ENCODE results near the gene POP4. TPM values are rescaled to one million over a fixed set of nuclear protein-coding genes. Genes with fewer than 3 reads are reported as not detected.

POP4 gene
- total and polyA plus RNA-seq, 2 of the 8 experiments (the other 6 are each of a cell fraction or from before 2014, with no cell fraction given) = 29.1 to 41.5 TPM

DNA sequence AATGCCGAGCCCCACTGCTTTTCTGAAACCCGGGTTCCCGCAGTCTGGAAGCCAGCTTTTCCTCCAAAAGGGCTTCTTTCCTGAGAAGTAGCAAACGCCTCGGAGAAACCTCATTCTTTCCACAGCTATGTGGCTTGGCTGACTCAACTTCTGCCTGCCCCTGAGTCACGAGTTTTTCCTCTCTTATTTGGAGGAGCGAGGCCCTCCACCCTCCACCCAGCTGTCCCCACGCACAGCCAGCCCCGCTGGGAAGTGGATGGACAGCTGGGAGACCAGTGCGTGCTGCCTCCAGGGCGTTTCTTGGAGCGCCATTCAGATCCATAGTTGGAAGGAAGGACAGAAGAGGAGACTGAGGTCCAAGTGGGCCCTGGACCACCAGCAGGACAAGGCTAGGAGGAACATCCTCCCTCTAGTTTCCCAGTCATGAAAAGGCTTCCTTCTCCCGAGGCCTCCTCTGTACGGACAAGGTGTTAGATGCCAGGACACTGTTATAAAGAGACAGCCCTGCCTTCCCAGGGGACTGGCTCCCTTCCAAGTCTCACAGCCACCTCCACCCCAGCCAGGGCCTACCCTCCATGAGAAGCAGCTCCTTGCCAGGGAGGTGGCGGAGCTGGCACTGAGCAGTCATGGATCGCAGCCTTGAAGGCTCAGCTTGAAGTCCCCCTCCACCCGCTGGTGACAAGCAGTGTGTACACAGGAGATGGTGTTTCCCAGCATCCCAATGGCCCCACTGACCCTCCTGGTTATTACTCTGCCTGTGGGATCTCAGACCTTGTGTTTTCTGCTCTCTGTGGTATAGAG, 56.7 kb downstream of the POP4 start:
- ChIA-PET POLR2A (ENCODE audit: partially characterized antibody) (no interaction called here), CTCF (ENCODE audit: partially characterized antibody) (interaction anchor here (0.9 to 4.0 kb wide), 5 partner anchors 9 to 52 kb away, joined by 3 to 20 read pairs (median 6); no protein-coding TSS in a partner anchor)
- Histone ChIP-seq H3K4me2 (ENCODE audit: insufficient read depth in 1 of 2, low read depth in 2 of 2, low read length in 2 of 2) (no peak overlapping the region), H2BK120ac (replicated peaks; ENCODE audit: low read depth, low read length) (no peak overlapping the region), H3K18ac (ENCODE audit: extremely low read depth, low read length) (no peak overlapping the region), H2BK12ac (ENCODE audit: low read depth, low read length) (peak overlapping the region; percentile 19; the same call in 1 of the 2 replicates), H2AK5ac (ENCODE audit: low read depth, low read length) (0 out of 2 replicates have a peak overlapping the region, but pooled peaks have one; percentile 53), H3K36me3 (ENCODE audit: control insufficient read depth in 2 of 4, insufficient read depth in 4 of 4, low read length in 3 of 4) (no peaks in the 10 kb centered on the region), H3K14ac (ENCODE audit: insufficient read length) (no peak overlapping the region), H4K5ac (ENCODE audit: insufficient read length, low read depth, low read length) (no peak overlapping the region), H3K23me2 (ENCODE audit: low read depth, low read length) (peaks cover 13% of the 10 kb centered on the region), H3K27ac (ENCODE audit: low read depth, low read length) (no peak overlapping the region), H3K23ac (ENCODE audit: insufficient read length) (no peak overlapping the region), H3K9ac (replicated peaks in 1 of 4; ENCODE audit: extremely low read depth in 1 of 4, low read depth in 3 of 4, low read length in 3 of 4) (no peak overlapping the region), H3K27me3 (replicated peaks in 1 of 4; ENCODE audit: control insufficient read depth in 3 of 4, extremely low read depth in 1 of 4, insufficient read depth in 3 of 4, low read length in 3 of 4) (peaks cover 0 to 10% (median 1%) of the 10 kb centered on the region in 4 experiments; a peak in 4 of 7 replicates), H2BK5ac (ENCODE audit: low read depth, low read length) (no peak overlapping the region), H3K79me2 (ENCODE audit: control insufficient read depth in 1 of 2, insufficient read depth in 2 of 2, low read length in 2 of 2) (peaks cover 0 to 4% of the 10 kb centered on the region in 2 experiments; a peak in 1 of 4 replicates), H4K20me1 (replicated peaks in 1 of 2; ENCODE audit: control insufficient read depth in 1 of 2, insufficient read depth in 2 of 2, low read length in 2 of 2) (no peaks in the 10 kb centered on the region), H3K9me3 (ENCODE audit: insufficient read depth in 2 of 2, low read depth in 1 of 2, low read length in 1 of 2) (no peaks in the 10 kb centered on the region), H3K4ac (replicated peaks; ENCODE audit: insufficient read length, low read depth, low read length) (no peak overlapping the region), H3K4me1 (replicated peaks in 1 of 4; ENCODE audit: control insufficient read depth in 3 of 4, insufficient read depth in 4 of 4, low read length in 3 of 4) (peaks cover 0 to 15% (median 12%) of the 10 kb centered on the region in 4 experiments; a peak in 6 of 7 replicates), H3K56ac (replicated peaks; ENCODE audit: insufficient read length, low read depth, low read length) (no peak overlapping the region), H4K8ac (ENCODE audit: extremely low read depth, insufficient read depth, low read length) (no peak overlapping the region), H2AFZ (ENCODE audit: low read length) (no peak overlapping the region), H3K4me3 (ENCODE audit: extremely low read depth in 1 of 4, insufficient read depth in 2 of 4, low read depth in 3 of 4, low read length in 4 of 4) (no peak overlapping the region), H2BK20ac (ENCODE audit: low read length) (no peak overlapping the region), H2BK15ac (ENCODE audit: low read length) (0 out of 2 replicates have a peak overlapping the region, but pooled peaks have one; percentile 8), H4K91ac (replicated peaks; ENCODE audit: insufficient read length, low read length) (no peak overlapping the region), H3K79me1 (ENCODE audit: low read depth, low read length) (peaks cover 4% of the 10 kb centered on the region; the same call in 1 of the 2 replicates)
- 90% methylated on average over 17 of the region's 17 CpGs; no CpG with 5 or more reads in 1 of the 2 experiments for WGBS, 2 experiments (ENCODE audit: extremely low coverage in 1 of 2, insufficient coverage in 1 of 2, insufficient read length in 1 of 2, insufficient replicate concordance in 2 of 2, low coverage in 1 of 2, low lambda C conversion rate in 2 of 2, missing lambda C conversion rate in 1 of 2)
- no peak for FAIRE-seq
- DNase-seq (ENCODE audit: low read depth in 1 of 2, low spot score in 2 of 2) = no peak
- no peak for TF ChIP-seq TEAD4 (IDR thresholded peaks at IDR 0.05; ENCODE audit: low read depth, low read length)
- TF ChIP-seq SAP30 (IDR thresholded peaks at IDR 0.05; ENCODE audit: insufficient read depth, insufficient replicate concordance, low read length) = no peak
- no peak for TF ChIP-seq BCL11A (IDR thresholded peaks at IDR 0.05; ENCODE audit: low read depth in 2 of 2, low read length in 2 of 2)
- no peak for TF ChIP-seq HDAC6 (IDR thresholded peaks at IDR 0.05; ENCODE audit: low read depth, low read length)
- TF ChIP-seq, protein P1, sequence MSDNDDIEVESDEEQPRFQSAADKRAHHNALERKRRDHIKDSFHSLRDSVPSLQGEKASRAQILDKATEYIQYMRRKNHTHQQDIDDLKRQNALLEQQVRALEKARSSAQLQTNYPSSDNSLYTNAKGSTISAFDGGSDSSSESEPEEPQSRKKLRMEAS (IDR thresholded peaks at IDR 0.05) = no peak
- no peak for TF ChIP-seq PHF8 (conservative IDR thresholded peaks at IDR 0.05; ENCODE audit: low read depth, low read length)
- TF ChIP-seq RAD21 (IDR thresholded peaks at IDR 0.05 in 1 of 2, conservative IDR thresholded peaks at IDR 0.05 in 1 of 2; ENCODE audit: low read depth in 2 of 2, low read length in 2 of 2) = no peak
- TF ChIP-seq RBBP5 (IDR thresholded peaks at IDR 0.05; ENCODE audit: borderline replicate concordance, low read depth, low read length) = no peak
- TF ChIP-seq SUZ12 (IDR thresholded peaks at IDR 0.05; ENCODE audit: low read length) = no peak
- TF ChIP-seq EZH2 (IDR thresholded peaks at IDR 0.05; ENCODE audit: low read depth, low read length, severe bottlenecking) = no peak
